GM18909 (cell line): Measurements from ENCODE around the gene NECTIN1.

Experiments
- ATAC-seq: cut with Tn5 transposase; IDR thresholded peaks from one replicate; pipeline ENCODE4 v1.9.1; 2021; ENCODE audit warnings: mild to moderate bottlenecking; ENCODE audit not compliant: unreplicated experiment, poor library complexity

The NECTIN1 gene

GRCh38 chr11:119699227-119699626 is 29.8 kb downstream of the NECTIN1 start:
- ATAC-seq, result no peak

- no peak for ATAC-seq
Observed at GRCh38 chr11:119697882-119698281, 31.1 kb downstream of the NECTIN1 start.

DNA sequence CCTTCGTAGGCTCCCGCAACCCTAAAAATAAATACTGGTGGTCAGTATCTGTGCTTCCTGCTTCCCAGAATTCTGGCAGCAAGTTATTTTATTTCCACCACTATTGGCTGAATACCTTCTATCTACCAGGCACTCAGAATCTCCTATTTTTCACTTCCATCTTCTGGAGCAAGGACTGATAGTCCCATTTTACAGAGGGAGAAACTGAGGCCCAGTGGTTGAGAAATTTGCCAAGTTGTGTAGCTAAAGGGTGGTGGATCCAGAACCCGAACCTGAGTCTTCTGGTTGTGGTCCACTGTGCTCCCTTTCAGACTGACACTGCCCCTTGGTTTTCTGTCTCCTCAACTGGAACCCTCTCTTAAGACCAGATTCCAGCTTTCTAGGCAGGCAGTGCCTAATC is 31.6 kb downstream of the NECTIN1 start:
- ATAC-seq, result no peak

DNA sequence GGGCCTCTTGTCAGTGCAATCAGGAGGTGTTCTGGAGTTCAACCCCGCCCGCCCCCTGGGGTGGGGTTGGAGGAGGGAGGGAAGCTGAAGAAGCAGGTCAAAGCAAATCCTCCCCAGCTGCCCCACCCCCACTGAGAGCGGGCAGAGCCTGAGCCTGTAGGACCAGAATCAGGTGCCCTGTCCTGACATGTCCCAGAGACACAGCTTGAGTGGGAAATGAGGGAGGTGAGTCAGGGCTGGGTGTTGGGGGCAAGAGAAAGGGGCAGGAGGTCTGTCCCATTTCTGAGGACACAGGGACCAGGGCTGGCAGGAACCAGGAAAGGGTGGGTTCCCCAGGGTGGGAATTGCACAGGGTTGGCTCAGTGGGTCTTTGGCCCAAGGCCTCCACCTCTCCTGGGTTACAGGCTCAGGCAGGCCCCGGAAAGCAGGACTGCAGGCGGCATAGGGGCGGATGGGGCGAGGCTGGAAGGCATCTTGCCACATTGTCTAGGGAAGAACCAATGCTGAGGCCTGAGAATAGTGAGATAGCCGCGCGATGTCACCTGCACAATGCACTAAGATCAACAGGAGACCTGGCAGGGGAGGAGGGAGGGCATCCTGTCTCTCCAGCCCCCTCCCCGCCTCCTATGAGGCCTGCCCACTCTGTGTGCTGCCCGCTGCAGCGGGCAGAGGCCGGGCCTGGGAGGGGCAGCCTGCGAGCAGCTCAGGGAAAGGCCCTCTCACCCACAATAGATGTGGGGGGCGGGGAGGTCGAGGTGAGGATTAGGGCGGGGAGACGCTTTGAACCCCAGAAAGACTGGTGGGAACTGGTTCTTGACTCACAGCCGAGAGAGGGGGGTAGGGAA is 32.4 kb downstream of the NECTIN1 start:
- ATAC-seq, result no peak

DNA sequence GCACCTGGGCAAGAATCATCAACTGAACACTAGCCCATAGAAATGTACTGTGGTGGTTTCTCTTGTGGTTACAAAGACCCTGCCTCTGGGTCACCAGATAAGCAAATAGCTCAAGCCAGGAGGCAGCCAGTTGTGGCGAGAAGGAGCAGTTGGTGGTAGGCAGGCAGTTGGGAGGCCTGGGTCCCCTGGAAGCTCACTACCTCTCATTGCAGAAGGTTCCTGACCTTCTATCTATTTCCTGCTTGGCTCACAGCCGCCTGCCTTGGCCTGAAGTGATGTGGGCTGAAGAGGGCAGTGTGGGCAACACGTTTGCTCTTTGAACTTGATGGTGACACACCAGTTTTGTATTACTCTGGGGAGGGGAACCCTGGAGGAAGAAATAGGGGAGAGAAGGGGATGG is 34.7 kb downstream of the NECTIN1 start:
- no peak for ATAC-seq

- ATAC-seq, result no peak
Observed at GRCh38 chr11:119693253-119693815, 35.7 kb downstream of the NECTIN1 start.

DNA sequence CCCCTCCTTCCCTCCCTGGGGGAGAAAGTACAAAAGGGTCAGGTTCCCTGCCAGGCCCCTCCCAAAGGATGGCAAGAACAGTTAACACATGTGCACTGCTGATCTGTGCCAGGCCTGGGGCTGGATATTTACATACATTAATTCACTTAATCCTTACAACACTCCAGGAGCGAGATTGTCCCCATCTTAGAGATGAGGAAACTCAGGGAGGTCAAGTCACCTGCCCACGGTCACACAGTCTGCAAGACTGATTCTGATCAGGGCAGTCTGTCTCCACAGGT is 36.5 kb downstream of the NECTIN1 start:
- no peak for ATAC-seq

GRCh38 chr11:119691701-119692539 is 37.1 kb downstream of the NECTIN1 start:
- ATAC-seq, result no peak

- peak; percentile 48 for ATAC-seq
Observed at GRCh38 chr11:119691020-119691666, 37.9 kb downstream of the NECTIN1 start.

GRCh38 chr11:119689302-119689701 is 39.7 kb downstream of the NECTIN1 start:
- no peak for ATAC-seq

GRCh38 chr11:119688356-119688755 is 40.6 kb downstream of the NECTIN1 start:
- no peak for ATAC-seq

GRCh38 chr11:119687373-119688046 is 41.5 kb downstream of the NECTIN1 start:
- no peak for ATAC-seq

- no peak for ATAC-seq
Observed at GRCh38 chr11:119686177-119686882, 42.7 kb downstream of the NECTIN1 start.

- no peak for ATAC-seq
Observed at GRCh38 chr11:119685111-119685746, 43.8 kb downstream of the NECTIN1 start.

DNA sequence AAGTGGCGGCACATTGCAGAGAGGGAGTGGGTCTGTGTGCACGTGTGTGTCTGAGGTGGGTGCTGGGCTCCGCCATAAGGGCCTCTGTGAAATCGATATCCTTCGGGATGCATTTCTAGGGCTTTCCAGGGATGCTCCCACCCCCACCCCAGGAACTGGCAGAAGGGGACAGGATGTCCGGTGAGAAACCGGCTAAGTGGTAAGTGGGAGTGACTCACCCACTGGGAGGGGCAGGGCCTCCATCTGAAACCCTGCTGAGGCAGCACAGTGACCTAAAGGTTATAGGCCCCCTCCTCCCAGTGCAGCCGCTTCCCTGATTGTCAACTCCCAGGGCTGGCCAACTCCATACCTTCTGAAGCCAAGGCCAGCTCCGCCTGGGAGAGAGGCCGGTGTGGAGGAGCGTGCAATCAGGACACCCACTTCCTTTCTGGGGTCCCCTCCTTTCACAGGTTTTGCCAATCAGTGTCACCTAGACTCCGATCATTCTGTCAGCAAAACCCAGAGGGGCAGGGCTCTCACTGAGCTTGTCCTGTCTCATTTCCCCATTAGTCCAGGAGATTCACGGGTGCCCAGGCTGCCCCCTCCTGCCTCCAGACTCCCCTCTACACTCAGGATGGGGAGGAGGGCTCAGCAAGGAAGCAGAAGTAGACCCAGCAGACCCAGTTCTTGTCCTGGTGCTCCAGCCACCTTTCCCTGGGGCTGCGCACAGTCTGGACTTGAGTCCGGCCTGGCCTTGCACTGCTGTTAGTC is 44.5 kb downstream of the NECTIN1 start:
- no peak for ATAC-seq

- no peak for ATAC-seq
Observed at GRCh38 chr11:119683783-119684182, 45.2 kb downstream of the NECTIN1 start.

GRCh38 chr11:119681361-119681910 is 47.6 kb downstream of the NECTIN1 start:
- ATAC-seq, result no peak
